RCC 7860 (cell line): ENCODE results near the gene PRKCB.
"Not testable (repeated sequence)": the region's sequence is repeated elsewhere in the genome, so short reads cannot be mapped to it uniquely, and the experiment has no call there.

Source experiments
- DNase-seq: peaks from one replicate; pipeline ENCODE4 v3.0.0-alpha.2; 2015; ENCODE audit warnings: low spot score
- FAIRE-seq: peaks from 2 replicates; lab custom pipeline; 2012; peaks lifted over from hg19 to GRCh38; lab: Jason Lieb, UNC

Gene PRKCB

DNA sequence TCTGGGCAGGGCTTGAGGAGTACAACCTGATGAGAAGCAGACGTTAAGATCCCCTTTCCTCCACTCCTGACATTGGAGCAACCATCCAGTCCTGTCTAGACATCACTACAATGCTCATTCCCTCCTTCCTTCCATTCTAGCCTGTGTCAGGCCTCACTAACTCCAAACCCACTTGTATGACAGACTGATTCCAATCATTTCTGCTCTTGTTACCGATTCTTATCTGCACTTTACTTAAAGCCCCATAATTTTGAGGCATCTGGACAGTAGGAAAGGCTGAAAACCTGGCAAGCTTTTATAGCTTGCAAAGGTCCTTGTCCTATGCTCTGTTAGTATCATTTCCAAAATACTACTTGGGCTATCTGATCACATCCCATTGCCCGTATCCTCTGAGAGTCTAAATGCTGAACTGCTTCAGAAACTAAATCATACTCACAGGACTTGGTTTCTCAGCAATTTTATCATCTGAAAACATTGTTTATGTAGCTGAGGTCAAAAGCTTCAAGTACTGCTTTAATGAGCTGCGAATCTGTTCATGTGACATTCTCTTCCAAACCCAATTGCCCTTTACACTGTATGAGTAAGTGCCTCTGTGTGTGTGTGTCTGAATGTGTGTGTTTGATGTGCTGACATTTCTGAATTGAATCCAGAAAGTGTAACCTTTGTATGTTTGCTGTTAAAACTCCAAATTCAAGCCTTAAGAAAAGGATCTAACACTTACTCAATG is 363.2 kb downstream of the PRKCB start:
- no peak for DNase-seq
- no peak for FAIRE-seq

DNA sequence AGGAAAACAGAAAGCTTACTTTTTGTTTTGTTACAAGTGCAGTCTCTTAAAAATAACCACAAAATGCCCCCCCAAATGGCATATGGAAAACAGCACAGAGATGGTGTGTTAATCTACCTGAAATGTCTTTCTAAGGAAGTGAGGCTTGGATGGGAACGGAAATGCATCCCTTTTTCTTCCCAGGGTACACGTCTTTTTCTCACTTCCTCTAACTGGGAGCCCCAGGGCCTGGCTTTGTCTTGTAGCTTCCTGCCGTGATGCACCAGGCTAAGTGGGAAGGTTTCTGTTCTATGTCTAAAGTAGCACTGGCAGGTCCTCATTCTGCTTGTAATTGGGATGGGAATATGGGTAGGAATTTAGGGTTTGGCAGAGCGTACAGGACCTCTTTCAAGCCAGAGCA is 367.9 kb downstream of the PRKCB start:
- DNase-seq (no peak), FAIRE-seq (no peak)

DNA sequence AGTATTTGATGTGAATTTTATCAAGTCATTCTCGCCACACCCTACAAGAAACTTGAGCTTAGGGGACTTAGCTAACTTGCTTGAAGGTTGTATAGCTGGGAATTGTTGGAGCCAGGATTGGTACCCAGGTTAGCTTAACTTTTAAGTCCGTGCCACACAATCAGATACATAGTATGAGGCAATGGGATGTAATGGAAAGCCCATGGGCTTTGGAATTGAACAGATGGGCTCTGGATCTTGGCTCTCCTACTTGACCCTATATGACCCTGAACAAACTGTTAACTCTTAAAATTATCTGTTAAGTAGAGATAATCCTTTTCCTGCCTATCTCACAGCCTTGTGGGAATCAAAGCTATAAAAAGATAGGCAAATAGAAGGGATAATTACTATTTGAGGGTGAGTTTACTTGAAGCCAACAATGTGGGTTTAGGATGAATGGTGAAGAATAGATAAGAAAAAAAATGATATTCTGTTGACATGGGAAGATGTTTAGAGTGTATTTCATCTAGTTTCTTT is 368.4 kb downstream of the PRKCB start:
- no peak for DNase-seq
- FAIRE-seq, result no peak

DNA sequence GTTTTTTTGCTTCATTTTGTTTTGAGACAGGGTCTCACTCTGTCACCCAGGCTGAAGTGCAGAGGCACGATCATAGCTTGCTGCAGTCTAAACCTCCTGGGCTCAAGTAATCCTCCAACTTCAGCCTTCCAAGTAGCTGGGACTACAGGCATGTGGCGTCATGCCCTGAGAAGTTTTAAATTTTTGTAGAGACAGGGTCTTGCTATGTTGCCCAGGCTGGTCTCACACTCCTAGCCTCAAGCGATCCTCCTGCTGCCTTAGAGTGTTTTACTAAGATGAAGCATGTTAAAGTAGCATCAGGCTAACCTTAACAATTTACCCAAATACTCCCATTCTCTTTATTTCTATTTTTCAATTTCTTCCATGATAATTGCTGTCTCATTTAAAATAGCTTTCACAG is 371.1 kb downstream of the PRKCB start:
- FAIRE-seq (no peak), DNase-seq (no peak)

DNA sequence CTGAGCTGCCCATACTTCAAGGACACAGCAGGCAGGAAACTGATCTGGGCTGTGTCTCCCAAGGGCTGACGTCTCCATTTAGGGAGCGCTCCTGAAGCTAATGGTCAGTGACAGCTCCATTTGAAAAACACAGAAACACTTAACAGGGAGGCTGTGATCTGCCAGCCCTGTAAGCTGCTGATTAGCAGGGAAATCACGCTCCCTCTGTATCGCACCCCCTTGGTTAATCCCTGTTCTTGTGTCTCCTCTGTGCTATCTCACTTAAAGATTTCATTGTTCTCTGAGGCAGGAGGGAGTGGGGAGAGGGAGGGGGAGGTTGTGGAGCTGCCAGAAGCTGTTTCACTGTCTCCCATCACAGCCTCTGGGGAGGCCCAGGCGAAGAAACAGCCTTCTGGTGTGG is 372.9 kb downstream of the PRKCB start:
- DNase-seq, result no peak
- no peak for FAIRE-seq

DNA sequence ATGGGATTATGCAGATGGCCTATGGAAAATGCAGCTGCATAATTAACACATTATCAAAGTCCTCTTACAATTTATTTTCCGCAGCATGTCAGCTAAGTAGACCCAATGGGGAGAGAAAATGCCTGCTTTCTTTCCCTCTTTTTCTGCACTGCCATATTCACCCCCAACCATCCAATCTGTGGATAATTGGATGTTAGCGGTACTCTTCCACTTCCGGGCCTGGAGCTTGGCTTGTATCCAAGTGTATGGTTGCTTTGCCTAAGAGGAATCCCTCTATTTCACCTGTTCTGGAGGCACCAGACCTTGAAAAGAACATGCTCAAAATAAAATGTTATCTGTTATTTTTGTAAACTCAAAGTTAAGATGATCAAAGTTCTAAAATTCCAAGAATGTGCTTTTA is 379.2 kb downstream of the PRKCB start:
- no peak for FAIRE-seq
- DNase-seq, result no peak

DNA sequence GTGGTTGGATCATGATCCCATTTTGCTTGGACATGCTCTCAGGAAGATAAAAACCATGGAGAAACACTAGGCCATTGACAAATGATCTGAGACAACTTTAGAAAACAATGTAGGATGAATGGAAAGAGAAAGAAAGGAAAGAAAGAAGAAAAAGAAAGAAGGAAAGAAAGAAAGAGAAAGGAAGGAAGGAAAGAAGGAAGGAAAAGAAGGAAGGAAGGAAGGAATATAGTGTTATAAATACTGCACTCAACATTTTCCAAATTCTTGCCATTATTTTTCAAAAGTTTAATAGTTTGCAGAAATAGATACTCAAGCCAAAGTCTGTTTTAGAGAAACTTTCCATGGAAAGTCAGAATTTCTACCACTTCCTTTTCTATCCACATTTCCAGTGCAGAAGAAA is 381.2 kb downstream of the PRKCB start:
- FAIRE-seq (no peak), DNase-seq (no peak)

DNA sequence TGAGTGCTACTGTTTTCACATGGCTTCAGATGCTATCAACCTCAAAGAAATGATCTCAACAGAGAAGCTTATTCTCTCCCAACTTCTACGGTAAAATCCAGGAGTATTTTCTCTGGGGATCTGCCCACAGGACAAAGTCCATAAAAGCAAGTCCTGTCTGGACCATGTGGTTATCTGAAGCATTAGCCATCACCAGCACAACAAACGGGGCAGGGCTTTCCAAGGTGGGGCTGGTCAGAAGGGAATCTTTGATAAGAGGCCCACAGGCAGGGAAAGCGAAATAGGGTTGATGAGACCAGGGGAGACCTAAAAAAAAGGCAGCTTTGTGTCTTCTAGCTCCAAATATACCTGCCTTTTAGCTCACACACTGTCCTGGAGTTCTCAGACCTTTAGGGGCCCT is 381.7 kb downstream of the PRKCB start:
- FAIRE-seq (no peak), DNase-seq (no peak)

DNA sequence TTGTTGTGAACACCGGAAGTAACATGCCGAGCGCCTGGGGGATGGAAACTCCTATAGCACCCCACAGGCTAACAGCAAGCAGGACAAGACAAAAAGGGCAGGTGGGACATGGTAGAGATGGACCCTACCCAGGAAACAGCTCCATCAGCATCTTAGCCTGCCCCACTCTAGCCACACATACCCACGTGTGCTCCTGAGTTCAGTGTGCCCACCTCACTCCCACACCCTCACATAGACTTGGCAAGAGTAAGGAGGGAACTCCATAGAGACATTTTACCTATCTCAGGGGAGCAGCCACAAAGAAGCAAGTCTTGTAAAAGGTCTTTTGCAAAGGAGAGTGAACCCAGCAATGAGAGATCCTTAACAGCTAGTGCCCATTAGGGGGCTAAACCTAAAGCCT is 382.5 kb downstream of the PRKCB start:
- FAIRE-seq (no peak), DNase-seq (no peak)

DNA sequence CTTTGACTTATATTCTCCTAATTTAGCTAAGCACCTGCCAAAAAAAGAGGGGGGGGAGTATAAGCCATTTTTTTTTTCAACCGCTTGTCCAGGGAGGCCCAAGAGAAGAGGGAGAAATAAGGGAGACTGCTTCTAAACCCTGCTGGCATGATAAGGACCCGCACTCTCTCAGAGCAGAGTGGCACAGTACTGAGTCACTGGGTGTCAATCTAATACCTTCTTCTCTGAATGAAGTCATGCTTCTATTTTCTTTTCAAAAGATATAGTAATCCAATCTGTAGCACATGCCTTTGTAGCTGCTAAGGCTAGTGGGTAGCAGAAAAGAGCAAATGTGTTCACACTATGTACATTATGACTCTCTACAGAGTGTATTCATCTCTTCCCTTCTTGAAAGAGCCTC is 385.4 kb downstream of the PRKCB start:
- no peak for DNase-seq
- FAIRE-seq, result no peak

DNA sequence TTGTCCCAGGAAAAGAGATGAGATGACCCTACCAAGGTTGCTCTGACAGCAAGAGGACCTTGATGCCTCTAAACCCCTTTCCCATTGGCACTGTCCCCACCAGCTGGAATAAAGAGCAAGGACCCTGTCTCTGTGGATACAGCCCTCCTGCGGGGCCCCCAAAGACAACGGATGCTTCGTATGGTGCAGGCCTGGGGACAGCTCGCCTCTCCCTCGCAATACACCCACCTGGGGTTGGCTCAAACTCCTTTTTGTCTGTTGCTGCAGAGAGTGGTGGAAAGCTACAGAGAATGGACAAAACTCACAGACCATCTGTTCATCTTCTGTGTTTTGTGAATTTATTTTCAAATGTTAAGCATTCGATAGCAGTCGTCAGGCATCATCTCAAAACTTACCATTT is 392.7 kb downstream of the PRKCB start:
- no peak for FAIRE-seq
- no peak for DNase-seq

DNA sequence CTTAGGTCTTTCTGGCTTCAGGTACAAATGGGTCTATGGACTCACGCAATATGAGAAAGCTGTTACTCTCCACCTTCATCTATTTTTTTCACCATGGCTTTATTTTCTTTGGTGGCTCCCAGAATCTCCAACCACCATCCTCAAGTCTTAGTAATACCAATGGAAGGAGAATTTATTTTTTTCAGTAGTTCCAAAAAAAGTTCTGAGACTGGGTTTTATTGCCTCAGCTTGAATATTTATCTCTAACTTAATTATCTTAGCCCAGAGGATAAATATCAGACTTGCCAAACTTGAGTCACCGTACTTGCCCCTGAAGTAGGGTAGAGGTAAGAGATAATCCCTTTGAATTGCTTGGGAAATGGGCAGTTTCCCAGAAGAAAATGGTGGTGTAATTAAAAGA is 397.2 kb downstream of the PRKCB start:
- FAIRE-seq (no peak), DNase-seq (no peak)

DNA sequence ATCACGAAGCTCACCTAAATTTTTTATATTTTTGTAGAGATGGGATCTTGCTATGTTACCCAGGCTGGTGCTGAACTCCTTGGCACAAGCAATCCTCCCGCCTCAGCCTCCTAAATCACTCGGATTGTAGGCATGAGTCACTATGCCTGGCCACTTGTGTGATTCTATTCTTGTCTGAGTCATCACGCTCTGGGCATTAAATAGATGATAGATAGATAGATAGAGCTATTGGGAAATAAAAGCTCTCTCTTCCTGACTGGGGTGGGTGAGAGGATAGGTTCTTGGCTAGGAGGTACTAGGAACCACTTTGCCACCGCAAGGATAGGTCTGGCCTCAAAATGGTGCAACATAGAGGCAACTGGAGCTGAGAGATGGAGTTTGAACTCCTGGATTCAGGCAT is 399.0 kb downstream of the PRKCB start:
- DNase-seq (no peak), FAIRE-seq (no peak)

DNA sequence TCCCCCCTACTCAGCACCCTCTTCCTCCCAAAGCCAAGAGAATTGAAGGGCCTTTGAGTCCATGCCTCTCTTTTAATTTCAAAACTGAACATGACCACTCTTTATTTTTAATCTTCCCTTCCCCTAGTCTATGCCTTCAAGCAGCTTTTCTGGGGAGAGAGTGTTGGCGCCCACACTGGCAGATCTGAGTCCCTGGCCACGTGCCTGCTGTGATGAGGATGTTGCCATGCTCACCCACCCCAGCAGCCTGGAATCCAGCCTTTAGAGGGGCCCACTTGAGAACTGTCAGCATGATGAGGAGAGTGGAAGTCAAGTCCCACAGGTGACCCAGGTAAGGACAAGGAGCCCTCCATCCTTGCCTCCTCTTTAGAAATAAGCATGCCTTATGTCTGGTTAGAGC is 400.0 kb downstream of the PRKCB start:
- FAIRE-seq (no peak), DNase-seq (no peak)

DNA sequence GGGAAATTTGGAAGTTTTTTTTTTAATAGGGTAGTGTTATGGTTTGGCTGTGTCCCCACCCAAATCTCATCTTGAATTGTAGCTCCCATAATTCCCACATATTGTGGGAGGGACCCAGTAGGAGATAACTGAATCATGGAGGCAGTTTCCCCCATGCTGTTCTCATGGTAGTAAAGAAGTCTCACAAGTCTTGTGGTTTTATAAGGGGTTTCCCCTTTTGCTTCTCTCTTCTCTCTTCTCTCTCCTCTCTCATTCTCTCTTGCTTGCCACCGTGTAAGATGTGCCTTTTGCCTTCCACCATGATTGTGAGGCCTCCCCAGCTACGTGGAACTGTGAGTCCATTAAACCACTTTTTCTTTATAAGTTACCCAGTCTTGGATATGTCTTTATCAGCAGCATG is 403.1 kb downstream of the PRKCB start:
- not testable (repeated sequence) for FAIRE-seq, DNase-seq

DNA sequence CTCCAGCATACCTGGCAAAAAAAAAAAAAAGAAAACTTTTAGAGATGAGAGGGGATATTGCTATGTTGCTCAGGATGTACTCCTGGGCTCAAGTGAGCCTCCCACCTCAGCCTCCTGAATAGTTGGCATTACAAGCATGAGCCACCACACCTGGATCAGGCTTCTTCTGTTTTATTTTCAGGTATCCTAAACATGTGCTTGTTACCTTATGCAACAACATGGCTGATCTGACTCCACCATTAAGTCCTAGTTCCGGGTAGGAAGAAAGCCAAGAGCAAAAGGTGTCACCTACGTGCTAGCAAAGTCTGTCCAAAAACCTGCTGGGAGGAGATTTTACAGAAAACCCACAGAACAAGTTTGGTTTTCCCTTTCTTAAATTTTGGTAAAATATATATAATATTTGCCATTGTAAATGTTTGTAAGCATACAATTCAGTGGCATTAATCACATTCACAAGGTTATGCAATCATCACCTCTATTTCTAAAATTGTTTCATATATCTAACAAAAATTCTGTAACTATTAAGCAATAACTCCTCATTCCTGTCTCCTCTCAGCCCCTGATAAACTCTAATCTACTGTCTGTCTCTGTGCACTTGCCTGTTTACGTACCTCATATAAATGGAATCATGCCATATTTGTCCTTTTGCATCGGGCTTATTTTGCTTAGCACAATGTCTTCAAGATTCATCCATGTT is 411.3 kb downstream of the PRKCB start:
- FAIRE-seq, result no peak
- DNase-seq, result no peak

DNA sequence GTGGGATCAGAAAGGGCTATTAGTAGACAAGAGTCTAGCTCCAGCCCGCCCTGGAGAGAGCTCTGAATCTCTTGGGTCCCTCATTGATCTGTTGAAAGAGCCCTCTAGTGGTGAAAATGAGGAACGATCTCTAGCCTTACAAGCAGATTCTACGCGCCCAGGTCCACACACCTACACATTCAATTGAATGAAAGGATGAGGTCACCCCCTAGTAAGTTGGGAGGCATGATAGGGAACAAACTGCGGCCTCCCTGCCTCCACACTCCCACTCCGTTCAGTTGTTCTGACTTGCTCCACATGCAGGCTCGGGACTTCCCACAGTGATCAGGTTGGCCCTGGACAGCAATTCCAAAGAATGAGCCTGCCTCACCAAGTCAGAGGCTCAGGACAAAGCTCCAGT is 417.4 kb downstream of the PRKCB start:
- FAIRE-seq (no peak), DNase-seq (peak; percentile 38)

DNA sequence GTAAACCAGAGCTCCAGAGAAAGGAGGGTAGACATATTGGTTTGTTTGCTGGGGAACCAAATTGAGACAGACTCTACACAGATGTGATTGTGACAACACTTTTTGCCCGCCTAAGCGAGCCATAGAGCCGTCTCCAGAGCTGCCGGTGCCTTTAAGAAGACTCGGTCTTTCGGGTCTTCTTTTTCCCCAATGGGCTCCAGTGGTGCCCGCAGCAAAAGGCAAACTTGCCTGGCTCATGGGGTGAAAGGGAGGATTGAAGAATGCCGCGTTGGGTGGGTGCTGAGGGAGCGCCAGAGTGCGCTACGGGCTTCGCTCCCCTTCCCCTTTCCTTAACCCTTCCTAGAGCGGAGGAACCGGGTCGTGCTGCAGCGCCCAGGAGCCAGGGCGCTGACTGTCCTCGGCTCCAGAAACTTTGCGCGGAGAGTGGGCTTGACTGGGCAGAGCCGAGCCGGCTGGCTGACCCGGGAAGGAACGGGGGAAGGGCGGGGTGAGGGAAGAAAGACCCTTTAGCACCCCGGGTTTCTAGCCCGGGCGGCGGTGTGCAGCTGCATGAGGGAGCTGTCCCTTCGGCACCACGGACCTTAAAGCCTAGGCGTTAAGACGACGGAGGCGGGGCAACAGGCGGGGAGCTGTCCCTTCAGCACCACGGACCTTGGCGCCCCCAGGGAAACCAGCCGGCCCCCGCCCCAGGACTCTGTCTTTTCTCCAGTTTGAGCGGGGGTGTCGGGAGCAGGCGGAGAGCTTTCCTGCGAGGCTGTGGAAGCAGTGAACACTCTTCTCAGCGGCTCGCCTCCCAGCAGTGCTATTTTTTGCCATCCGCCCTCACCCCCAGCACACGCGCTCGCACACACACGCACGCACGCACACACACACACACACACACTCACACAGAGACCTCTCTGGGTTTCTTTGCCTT is 419.9 kb downstream of the PRKCB start, which contains the start of gene CACNG3:
Gene CACNG3, plus strand, starts transcription at position 880 of the 916 bp plus-strand sequence. CDS start 420 bp downstream, outside the sequence.
- FAIRE-seq (no peak), DNase-seq (no peak)

DNA sequence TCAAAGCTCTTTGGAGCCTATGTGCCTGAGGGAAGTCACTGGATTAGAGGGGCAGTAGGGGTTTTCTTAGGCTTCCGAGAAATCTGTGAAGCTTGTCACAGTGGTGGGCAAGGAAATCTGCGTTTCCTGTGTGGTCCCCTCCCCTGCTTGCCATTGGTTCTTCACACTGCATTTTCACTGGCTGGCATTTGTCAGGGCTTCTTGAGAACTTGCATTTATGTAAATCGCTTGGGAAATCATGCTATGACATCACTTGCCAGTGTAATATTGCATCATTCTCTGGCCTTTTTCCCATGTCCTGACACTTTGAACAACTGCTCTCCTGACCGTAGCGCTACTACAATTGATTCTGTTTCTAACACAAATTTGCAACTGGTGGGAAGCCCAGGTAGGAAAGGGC is 422.2 kb downstream of the PRKCB start:
- FAIRE-seq (no peak), DNase-seq (no peak)

DNA sequence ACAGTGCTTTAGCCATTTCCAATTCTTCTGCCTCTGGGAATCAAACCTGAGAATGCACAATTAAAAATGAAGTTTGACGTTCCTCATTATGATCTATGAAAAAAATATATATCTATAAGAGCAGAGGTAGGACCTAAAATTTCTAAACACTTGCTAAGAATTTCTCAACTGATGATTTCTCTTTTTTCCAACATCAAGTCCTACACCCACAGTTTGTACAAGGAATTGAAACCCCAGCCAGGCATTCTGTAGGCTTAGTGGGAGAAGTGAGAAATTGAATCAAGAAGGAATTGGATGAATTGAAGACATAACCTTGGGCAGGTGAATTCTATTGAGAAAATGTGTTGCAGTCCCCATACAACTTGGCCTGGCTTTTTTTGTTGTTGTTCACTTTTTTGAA is 423.0 kb downstream of the PRKCB start:
- FAIRE-seq, result no peak
- DNase-seq, result no peak

DNA sequence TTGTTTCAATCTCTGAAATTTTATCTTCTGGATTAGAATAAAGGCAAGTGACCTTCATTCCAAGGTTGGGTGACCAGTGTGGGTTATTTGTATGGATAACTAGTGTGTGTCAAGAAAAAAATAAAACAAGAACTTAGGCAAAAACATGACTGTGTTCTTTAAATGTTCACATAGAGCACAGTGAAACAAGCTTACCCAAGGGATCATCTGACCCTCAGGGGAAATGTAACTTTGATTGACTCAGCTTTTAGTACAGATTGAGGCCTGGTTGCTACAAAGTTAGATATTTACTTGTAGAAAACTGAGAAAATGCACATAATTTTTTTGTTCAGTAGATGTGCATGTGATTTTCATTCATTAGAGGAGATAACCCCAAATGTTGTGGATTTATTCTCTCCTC is 427.0 kb downstream of the PRKCB start:
- DNase-seq (no peak), FAIRE-seq (no peak)
